ENCODE measurements around the gene LRRK1. TPM values are rescaled to one million over a fixed set of nuclear protein-coding genes. Genes with fewer than 3 reads are reported as not detected.

LRRK1 gene
- total RNA-seq, 1 donor from 2014 or later, result 4.8 TPM

DNA sequence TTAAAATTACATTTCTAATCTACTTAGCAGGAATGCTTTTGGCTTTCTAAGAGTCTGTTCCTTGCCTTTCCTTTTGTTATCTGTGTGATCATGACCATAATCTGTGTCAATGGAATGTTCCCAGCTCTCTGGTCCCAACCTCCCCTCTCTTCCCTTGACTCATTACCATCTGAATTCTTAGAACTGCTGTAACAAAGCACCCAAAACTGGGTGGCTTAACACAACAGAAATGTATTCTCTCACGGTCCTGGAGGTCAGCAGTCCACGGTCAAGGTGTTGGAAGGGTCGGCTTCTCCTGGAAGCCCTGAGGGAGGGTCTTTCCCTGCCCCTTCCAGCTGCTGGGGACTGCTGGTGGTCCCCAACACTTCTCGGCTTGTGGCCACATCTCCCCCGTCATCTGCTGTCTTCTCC is 81.1 kb downstream of the LRRK1 start:
- no peaks in the 10 kb centered on the region for H3K4me1 Mint-ChIP-seq (ENCODE audit: unreplicated experiment)
- H3K4me3 Mint-ChIP-seq (ENCODE audit: unreplicated experiment), result no peak overlapping the region
- no peaks in the 10 kb centered on the region for H3K9me3 Mint-ChIP-seq (ENCODE audit: unreplicated experiment)
- no peaks in the 10 kb centered on the region for H3K36me3 Mint-ChIP-seq (ENCODE audit: low read depth, unreplicated experiment)
- no peak for DNase-seq (ENCODE audit: low spot score)
- H3K27ac Mint-ChIP-seq (ENCODE audit: unreplicated experiment), result no peak overlapping the region
- TF ChIP-seq, protein P1, sequence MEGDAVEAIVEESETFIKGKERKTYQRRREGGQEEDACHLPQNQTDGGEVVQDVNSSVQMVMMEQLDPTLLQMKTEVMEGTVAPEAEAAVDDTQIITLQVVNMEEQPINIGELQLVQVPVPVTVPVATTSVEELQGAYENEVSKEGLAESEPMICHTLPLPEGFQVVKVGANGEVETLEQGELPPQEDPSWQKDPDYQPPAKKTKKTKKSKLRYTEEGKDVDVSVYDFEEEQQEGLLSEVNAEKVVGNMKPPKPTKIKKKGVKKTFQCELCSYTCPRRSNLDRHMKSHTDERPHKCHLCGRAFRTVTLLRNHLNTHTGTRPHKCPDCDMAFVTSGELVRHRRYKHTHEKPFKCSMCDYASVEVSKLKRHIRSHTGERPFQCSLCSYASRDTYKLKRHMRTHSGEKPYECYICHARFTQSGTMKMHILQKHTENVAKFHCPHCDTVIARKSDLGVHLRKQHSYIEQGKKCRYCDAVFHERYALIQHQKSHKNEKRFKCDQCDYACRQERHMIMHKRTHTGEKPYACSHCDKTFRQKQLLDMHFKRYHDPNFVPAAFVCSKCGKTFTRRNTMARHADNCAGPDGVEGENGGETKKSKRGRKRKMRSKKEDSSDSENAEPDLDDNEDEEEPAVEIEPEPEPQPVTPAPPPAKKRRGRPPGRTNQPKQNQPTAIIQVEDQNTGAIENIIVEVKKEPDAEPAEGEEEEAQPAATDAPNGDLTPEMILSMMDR (IDR thresholded peaks at IDR 0.05; ENCODE audit: unreplicated experiment), result no peak
- H3K27me3 Mint-ChIP-seq (ENCODE audit: unreplicated experiment), result peaks cover 8% of the 10 kb centered on the region

DNA sequence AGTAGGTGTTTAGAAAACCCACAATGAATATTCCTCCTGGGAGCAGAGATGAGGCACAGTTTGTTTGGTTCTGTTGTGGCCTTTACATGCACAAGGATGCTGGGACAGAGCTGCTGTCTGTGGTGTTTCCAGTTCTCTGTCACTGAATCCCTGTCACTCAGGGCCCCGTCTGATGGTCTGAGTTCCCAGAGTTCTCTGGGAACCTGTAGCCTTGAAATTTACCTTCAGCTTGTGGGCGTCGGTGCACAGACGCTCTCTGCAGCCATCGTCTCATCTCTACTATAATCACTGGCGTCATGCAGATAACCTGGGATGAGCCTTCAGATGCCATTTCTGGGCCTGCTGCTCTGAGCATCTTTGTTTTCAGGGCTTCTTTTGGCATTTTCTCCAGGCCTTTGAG is 81.9 kb downstream of the LRRK1 start:
- DNase-seq (ENCODE audit: low spot score), result no peak
- Mint-ChIP-seq H3K36me3 (ENCODE audit: low read depth, unreplicated experiment) (no peaks in the 10 kb centered on the region), H3K9me3 (ENCODE audit: unreplicated experiment) (peaks cover 5% of the 10 kb centered on the region), H3K4me1 (ENCODE audit: unreplicated experiment) (no peaks in the 10 kb centered on the region), H3K4me3 (ENCODE audit: unreplicated experiment) (no peak overlapping the region), H3K27me3 (ENCODE audit: unreplicated experiment) (peaks cover 8% of the 10 kb centered on the region), H3K27ac (ENCODE audit: unreplicated experiment) (no peak overlapping the region)
- TF ChIP-seq, protein P1 (IDR thresholded peaks at IDR 0.05; ENCODE audit: unreplicated experiment), result no peak

DNA sequence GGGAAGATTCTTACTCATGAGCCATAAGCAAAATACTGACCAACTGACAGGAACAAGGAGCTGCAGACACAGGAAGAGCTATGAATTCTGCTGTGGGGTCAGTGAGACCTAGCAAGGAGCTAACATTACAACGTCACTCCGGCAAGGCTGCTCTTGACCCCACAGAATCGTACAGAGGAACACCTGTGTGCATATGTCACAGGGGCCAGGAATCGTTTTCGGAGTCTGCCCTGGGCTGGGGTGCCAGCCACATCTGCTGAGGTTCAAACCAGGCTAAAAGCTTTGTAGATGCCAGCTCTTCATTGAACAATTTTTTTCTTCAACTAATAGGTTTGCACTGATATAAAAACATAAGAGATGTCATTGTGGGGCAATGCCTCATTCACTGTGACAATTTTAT is 82.6 kb downstream of the LRRK1 start:
- no peak overlapping the region for H3K27ac Mint-ChIP-seq (ENCODE audit: unreplicated experiment)
- no peaks in the 10 kb centered on the region for H3K36me3 Mint-ChIP-seq (ENCODE audit: low read depth, unreplicated experiment)
- peaks cover 8% of the 10 kb centered on the region for H3K27me3 Mint-ChIP-seq (ENCODE audit: unreplicated experiment)
- no peak for DNase-seq (ENCODE audit: low spot score)
- TF ChIP-seq, protein P1 (IDR thresholded peaks at IDR 0.05; ENCODE audit: unreplicated experiment), result no peak
- H3K9me3 Mint-ChIP-seq (ENCODE audit: unreplicated experiment), result peaks cover 5% of the 10 kb centered on the region
- H3K4me3 Mint-ChIP-seq (ENCODE audit: unreplicated experiment), result no peak overlapping the region
- H3K4me1 Mint-ChIP-seq (ENCODE audit: unreplicated experiment), result no peaks in the 10 kb centered on the region

DNA sequence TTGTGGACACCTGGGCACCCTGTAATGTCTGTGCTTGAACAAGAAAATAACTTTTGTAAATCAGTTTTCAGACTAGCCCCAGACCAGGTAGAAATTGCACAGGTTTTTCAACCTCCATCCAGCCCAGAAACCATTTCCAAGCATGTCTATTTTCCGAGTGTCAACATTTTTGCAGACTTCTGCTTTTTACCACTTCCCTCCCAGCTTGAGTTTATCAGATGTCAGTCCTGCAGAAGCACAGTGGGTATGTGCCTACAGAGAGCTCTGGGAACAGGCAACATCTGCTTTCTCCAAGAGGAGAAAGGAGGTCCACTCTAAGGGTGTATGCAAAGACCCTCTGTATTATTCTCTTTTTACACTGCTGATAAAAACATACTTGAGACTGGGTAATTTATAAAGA is 83.9 kb downstream of the LRRK1 start:
- Mint-ChIP-seq H3K27me3 (ENCODE audit: unreplicated experiment) (peaks cover 6% of the 10 kb centered on the region), H3K4me3 (ENCODE audit: unreplicated experiment) (no peak overlapping the region), H3K9me3 (ENCODE audit: unreplicated experiment) (peaks cover 5% of the 10 kb centered on the region), H3K4me1 (ENCODE audit: unreplicated experiment) (peaks cover 9% of the 10 kb centered on the region), H3K27ac (ENCODE audit: unreplicated experiment) (no peak overlapping the region), H3K36me3 (ENCODE audit: low read depth, unreplicated experiment) (no peaks in the 10 kb centered on the region)
- no peak for DNase-seq (ENCODE audit: low spot score)
- TF ChIP-seq, protein P1 (IDR thresholded peaks at IDR 0.05; ENCODE audit: unreplicated experiment), result no peak

DNA sequence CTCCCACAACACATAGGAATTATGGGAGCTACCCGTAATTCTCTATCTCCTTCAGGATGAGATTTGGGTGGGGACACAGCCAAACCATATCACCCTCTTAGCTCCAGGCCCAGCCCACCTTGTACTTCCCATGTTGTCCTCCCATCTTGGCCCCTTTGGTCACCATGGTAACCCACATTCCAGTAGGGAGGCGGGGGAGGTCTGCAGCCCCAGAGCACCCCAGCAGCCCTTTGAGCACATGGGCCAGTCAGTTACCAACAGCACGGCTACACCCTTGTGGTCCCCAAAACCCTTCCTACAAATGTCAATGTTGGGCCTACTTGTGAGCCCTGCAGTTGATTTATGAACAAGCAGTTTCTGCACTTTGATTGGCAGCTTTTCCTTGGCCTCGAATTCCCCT is 84.5 kb downstream of the LRRK1 start:
- Mint-ChIP-seq H3K27me3 (ENCODE audit: unreplicated experiment) (peaks cover 6% of the 10 kb centered on the region), H3K9me3 (ENCODE audit: unreplicated experiment) (peaks cover 5% of the 10 kb centered on the region), H3K27ac (ENCODE audit: unreplicated experiment) (no peak overlapping the region), H3K4me1 (ENCODE audit: unreplicated experiment) (peaks cover 11% of the 10 kb centered on the region), H3K36me3 (ENCODE audit: low read depth, unreplicated experiment) (no peaks in the 10 kb centered on the region), H3K4me3 (ENCODE audit: unreplicated experiment) (no peak overlapping the region)
- TF ChIP-seq, protein P1 (IDR thresholded peaks at IDR 0.05; ENCODE audit: unreplicated experiment), result no peak
- DNase-seq (ENCODE audit: low spot score), result no peak

Measured in endothelial cell (in vitro differentiated cells).